Suprapubic skin (tissue), 4 donors: ENCODE data around the gene FSTL1. TPM values are rescaled to one million over a fixed set of nuclear protein-coding genes. Genes with fewer than 3 reads are reported as not detected.

Source experiments
- DNase-seq, 2 donors: peaks; one replicate each; pipeline ENCODE4 v3.0.0-alpha.2; 2019; ENCODE audit warnings: low spot score in 2 of 2
- H3K27ac ChIP-seq: fragments of 200-600 bp; sonication (generic); one replicate; pipeline ENCODE4 v1.5.1; 2019
- H3K27me3 ChIP-seq: fragments of 200-600 bp; sonication (generic); one replicate; pipeline ENCODE4 v1.5.1; 2019
- H3K36me3 ChIP-seq: fragments of 200-600 bp; sonication (generic); one replicate; pipeline ENCODE4 v1.5.1; 2019
- H3K4me1 ChIP-seq: fragments of 200-600 bp; sonication (generic); one replicate; pipeline ENCODE4 v1.5.1; 2019
- H3K4me3 ChIP-seq: fragments of 200-600 bp; sonication (generic); one replicate; pipeline ENCODE4 v1.5.1; 2019; ENCODE audit warnings: mild to moderate bottlenecking
- H3K9me3 ChIP-seq: fragments of 200-600 bp; sonication (generic); one replicate; pipeline ENCODE4 v1.5.1; 2019
- EP300 ChIP-seq: sonication (generic); formaldehyde crosslinking; IDR thresholded peaks from one replicate; pipeline ENCODE4 v1.6.1; 2017; ENCODE audit warnings: antibody characterized with exemption
- POLR2A ChIP-seq, 2 donors: fragments of 450-650 bp; IDR thresholded peaks; one replicate each; pipeline ENCODE4 v1.6.1; 2017; ENCODE audit warnings: antibody characterized with exemption in 2 of 2, mild to moderate bottlenecking in 2 of 2, moderate library complexity in 2 of 2
- POLR2AphosphoS5 ChIP-seq, 3 donors: sonication (generic); formaldehyde crosslinking; IDR thresholded peaks; one replicate each; pipeline ENCODE4 v1.6.1; 2017; ENCODE audit warnings: antibody characterized with exemption in 3 of 3
- WGBS: methylation state at CpG from one replicate; pipeline ENCODE4 v1.1.5; 2018; 5-methylcytosine and 5-hydroxymethylcytosine counted together
- total RNA-seq, 4 donors: library from RNA; depleted of rRNA; stranded (reverse); fragments of >200 nt; gene quantifications; one replicate each; pipeline ENCODE4 v1.1.0, GENCODE V29; 2016
- TF ChIP-seq, protein P1 (sequence below), 2 donors: fragments of 200-600 bp in 1 of 2; fragments of 450-650 bp in 1 of 2; sonication (generic) in 1 of 2; IDR thresholded peaks; one replicate each; pipeline ENCODE4 v1.5.1; 2016 to 2019; ENCODE audit warnings: antibody characterized with exemption in 2 of 2, mild to moderate bottlenecking in 1 of 2, moderate library complexity in 1 of 2

Gene FSTL1
- total RNA-seq, 4 donors from 2014 or later = 58.3 to 75.3 (median 63.9) TPM

DNA sequence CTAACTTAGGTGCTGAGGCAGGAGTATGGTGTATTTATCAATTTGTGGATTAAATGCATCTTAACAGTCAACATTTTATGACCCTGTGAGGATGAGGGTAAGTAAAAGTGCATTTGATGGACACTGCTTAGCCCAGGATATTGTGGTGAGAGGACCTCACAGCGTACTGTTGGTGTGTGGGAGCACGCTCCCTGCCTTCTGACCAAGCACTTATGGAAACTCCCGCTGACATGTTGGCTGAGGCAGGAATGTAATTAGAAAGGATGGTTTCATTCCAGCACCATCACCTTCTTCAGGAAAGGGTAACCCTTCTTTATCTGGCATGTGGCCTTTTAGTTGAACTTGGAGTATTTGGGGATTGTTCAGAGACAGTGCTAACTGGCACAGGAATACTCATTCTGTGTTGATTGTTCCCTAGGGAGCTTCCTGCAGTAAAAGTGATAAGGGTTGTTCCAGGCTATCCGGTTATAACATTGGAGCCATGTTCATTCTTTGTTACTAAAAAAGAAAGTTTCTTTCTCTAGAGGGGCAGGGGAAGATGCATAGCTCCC lies 11.7 kb upstream of the FSTL1 start:
- no peak for TF ChIP-seq POLR2AphosphoS5 (IDR thresholded peaks at IDR 0.05)
- TF ChIP-seq, protein P1, sequence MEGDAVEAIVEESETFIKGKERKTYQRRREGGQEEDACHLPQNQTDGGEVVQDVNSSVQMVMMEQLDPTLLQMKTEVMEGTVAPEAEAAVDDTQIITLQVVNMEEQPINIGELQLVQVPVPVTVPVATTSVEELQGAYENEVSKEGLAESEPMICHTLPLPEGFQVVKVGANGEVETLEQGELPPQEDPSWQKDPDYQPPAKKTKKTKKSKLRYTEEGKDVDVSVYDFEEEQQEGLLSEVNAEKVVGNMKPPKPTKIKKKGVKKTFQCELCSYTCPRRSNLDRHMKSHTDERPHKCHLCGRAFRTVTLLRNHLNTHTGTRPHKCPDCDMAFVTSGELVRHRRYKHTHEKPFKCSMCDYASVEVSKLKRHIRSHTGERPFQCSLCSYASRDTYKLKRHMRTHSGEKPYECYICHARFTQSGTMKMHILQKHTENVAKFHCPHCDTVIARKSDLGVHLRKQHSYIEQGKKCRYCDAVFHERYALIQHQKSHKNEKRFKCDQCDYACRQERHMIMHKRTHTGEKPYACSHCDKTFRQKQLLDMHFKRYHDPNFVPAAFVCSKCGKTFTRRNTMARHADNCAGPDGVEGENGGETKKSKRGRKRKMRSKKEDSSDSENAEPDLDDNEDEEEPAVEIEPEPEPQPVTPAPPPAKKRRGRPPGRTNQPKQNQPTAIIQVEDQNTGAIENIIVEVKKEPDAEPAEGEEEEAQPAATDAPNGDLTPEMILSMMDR (IDR thresholded peaks at IDR 0.05) = no peak
- TF ChIP-seq POLR2A (IDR thresholded peaks at IDR 0.05) = no peak
- no peak for TF ChIP-seq EP300
- H3K9me3 ChIP-seq = no peaks in the 10 kb centered on the region
- DNase-seq = no peak
- H3K27me3 ChIP-seq = no peaks in the 10 kb centered on the region
- no peak overlapping the region for H3K27ac ChIP-seq
- no peaks in the 10 kb centered on the region for H3K4me1 ChIP-seq
- WGBS = 81% methylated on average over 4 of the region's 4 CpGs
- no peak overlapping the region for H3K4me3 ChIP-seq
- H3K36me3 ChIP-seq = no peaks in the 10 kb centered on the region

DNA sequence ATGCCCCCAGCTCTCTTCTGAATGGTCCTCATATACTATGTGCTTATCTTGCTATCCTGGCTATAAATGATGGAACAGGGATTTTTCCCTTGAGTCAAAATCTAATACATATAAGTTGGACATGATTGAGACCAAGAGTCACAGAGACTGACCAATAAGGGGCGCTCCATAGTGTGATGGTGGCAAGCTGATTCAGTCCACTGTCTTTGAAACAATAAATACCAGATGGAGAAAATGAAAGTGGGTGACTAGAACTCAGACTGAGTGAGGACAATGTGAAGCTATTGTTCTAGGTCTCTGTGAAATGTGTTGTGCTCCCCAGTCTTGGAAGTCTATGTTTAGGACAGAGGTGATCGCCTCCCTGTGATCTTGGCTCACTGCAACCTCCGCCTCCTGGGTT lies 10.6 kb upstream of the FSTL1 start:
- Histone ChIP-seq H3K4me3 (no peak overlapping the region), H3K4me1 (no peaks in the 10 kb centered on the region), H3K9me3 (no peaks in the 10 kb centered on the region), H3K36me3 (no peaks in the 10 kb centered on the region), H3K27me3 (no peaks in the 10 kb centered on the region), H3K27ac (no peak overlapping the region)
- no peak for DNase-seq
- TF ChIP-seq EP300 (no peak), POLR2A (IDR thresholded peaks at IDR 0.05) (no peak), POLR2AphosphoS5 (IDR thresholded peaks at IDR 0.05) (no peak)
- 85% methylated on average over 3 of the region's 3 CpGs for WGBS

GRCh38 chr3:120460862-120461261 lies 10.1 kb upstream of the FSTL1 start:
- WGBS = 74% methylated on average over 9 of the region's 9 CpGs
- Histone ChIP-seq H3K4me3 (no peak overlapping the region), H3K9me3 (no peaks in the 10 kb centered on the region), H3K4me1 (no peaks in the 10 kb centered on the region), H3K27me3 (no peaks in the 10 kb centered on the region), H3K27ac (no peak overlapping the region), H3K36me3 (no peaks in the 10 kb centered on the region)
- TF ChIP-seq, protein P1 (IDR thresholded peaks at IDR 0.05) = no peak
- TF ChIP-seq POLR2AphosphoS5 (IDR thresholded peaks at IDR 0.05) = no peak
- TF ChIP-seq EP300 = no peak
- no peak for TF ChIP-seq POLR2A (IDR thresholded peaks at IDR 0.05)
- no peak for DNase-seq

- H3K4me1 ChIP-seq = no peaks in the 10 kb centered on the region
- H3K36me3 ChIP-seq = no peaks in the 10 kb centered on the region
- H3K27me3 ChIP-seq = no peaks in the 10 kb centered on the region
- WGBS = 48% methylated on average over 5 of the region's 5 CpGs
- no peak overlapping the region for H3K4me3 ChIP-seq
- TF ChIP-seq POLR2AphosphoS5 (IDR thresholded peaks at IDR 0.05) = no peak
- TF ChIP-seq, protein P1 (IDR thresholded peaks at IDR 0.05) = no peak
- no peak for TF ChIP-seq POLR2A (IDR thresholded peaks at IDR 0.05)
- no peak for TF ChIP-seq EP300
- no peaks in the 10 kb centered on the region for H3K9me3 ChIP-seq
- DNase-seq = no peak
- no peak overlapping the region for H3K27ac ChIP-seq
These were observed 9.5 kb upstream of the FSTL1 start for GRCh38 chr3:120460181-120460790.

DNA sequence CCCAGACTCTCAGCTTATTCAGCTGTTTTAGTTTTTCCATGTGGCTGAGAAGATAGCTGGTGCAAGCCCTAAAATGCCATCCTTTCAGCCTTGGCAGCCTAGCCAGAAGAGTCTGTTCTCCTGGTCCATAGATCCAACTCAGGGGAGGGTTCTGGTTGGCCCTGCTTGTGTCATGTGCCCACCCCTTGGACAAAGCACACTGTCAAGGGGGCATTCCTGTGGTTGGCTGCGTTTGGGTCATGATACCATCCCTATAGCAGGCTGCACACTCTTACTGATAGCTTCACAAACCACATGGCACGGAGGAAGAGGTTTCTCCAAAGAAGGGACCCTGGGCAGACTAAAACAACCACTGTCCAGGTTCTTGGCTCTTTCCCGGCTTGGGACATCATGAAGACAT lies 8.4 kb upstream of the FSTL1 start:
- no peak for TF ChIP-seq POLR2A (IDR thresholded peaks at IDR 0.05)
- TF ChIP-seq, protein P1 (IDR thresholded peaks at IDR 0.05) = no peak
- no peak for TF ChIP-seq POLR2AphosphoS5 (IDR thresholded peaks at IDR 0.05)
- no peak for TF ChIP-seq EP300
- H3K36me3 ChIP-seq = no peaks in the 10 kb centered on the region
- no peak for DNase-seq
- 80% methylated on average over 1 of the region's 3 CpGs for WGBS
- no peaks in the 10 kb centered on the region for H3K4me1 ChIP-seq
- no peaks in the 10 kb centered on the region for H3K27me3 ChIP-seq
- H3K27ac ChIP-seq = no peak overlapping the region
- no peaks in the 10 kb centered on the region for H3K9me3 ChIP-seq
- H3K4me3 ChIP-seq = no peak overlapping the region
